Peyer's patch (tissue), 4 donors: ENCODE measurements around the gene IL3RA.

Experiments used
- CTCF ChIP-seq, 6 experiments: fragments of 450-650 bp in 4 of 6; fragments of 200-600 bp in 2 of 6; sonication (generic) in 1 of 6; IDR thresholded peaks; one replicate each; pipeline ENCODE4 v1.5.1; 2017 to 2019; ENCODE audit warnings: antibody characterized with exemption in 6 of 6, mild to moderate bottlenecking in 3 of 6, moderate library complexity in 1 of 6
- POLR2A ChIP-seq, 2 donors: fragments of 450-650 bp; IDR thresholded peaks; one replicate each; pipeline ENCODE4 v1.5.1; 2017; ENCODE audit warnings: antibody characterized with exemption in 2 of 2, mild to moderate bottlenecking in 2 of 2, moderate library complexity in 2 of 2

DNA sequence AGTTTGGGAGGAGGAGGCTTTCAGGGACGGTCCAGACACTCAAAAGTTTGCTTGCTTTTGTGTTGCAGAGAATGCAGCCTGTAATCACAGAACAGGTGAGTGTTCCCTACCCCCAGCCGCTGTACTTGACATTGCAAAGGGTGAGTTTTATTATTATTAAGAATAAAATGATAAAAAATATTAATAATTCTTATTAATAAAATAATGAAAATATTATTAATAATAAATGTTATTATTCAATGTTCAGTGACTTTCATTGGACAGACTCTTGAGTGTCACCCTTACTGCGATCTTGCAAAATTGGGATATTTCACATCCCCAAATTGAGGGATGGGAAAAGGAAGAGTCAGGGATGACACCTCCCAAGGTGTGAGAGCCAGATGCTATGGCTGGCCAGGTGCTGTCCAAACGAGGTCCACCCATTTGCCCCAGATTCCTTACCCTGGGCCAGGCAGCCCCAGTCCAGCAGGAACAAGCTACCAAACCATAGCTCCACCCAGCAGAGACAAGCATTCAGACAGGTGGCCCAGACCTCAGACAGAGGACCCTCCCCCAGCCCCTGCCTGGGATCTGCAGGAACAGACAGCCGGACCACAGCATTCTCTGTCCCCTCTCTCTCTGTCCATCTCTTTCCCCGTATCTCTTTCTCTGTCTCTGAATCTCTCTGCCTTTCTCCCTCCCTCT, 22.4 kb downstream of the IL3RA start:
- no peak for TF ChIP-seq CTCF (IDR thresholded peaks at IDR 0.05)
- TF ChIP-seq POLR2A (IDR thresholded peaks at IDR 0.05), result no peak
